Heart left ventricle (tissue), 13 donors: Measurements from ENCODE around the gene GRAMD4.

Experiments
- POLR2A ChIP-seq, 2 donors: fragments of 450-650 bp; IDR thresholded peaks; one replicate each; pipeline ENCODE4 v1.6.1; 2017; ENCODE audit warnings: antibody characterized with exemption in 2 of 2, mild to moderate bottlenecking in 2 of 2, moderate library complexity in 2 of 2
- TF ChIP-seq, protein P1 (sequence below), 12 donors: fragments of 200-600 bp; sonication (generic) in 4 of 12; IDR thresholded peaks; one replicate each; pipeline versions ENCODE4 v1.5.0 to v1.8.0; 2018 to 2022; ENCODE audit warnings: antibody characterized with exemption in 12 of 12, mild to moderate bottlenecking in 5 of 12
- donor health status: ischemic (EF 13 %, LVEDD 7.1; RV severe dilation, severe dysfunction).
- donor health status: DM: no; HTN: yes; CAD: no.
- donor health status: DM: no; HTN: no; CAD: no.
- donor health status: ischemic (EF 25% LVEDD 6.9; RV normal size, moderate dysfunction).
- donor health status: ischemic (EF 25% LVEDD 5.7; RV mildly dilated, moderate dysfunction).
- donor health status: ischemic (EF 35%, LVEDD 5.7; RV mildly dilated, moderate dysfunction).
- donor health status: nonischemic (EF 11% LVEDD 7.7; RV severe dilation, severe dysfunction).
- donor health status: DM: yes; HTN: yes; CAD: no.
- donor health status: PGD.
- donor health status: ischemic (EF 29% LVEDD 5.4; RV normal size, mild dysfunction).
- donor health status: nonischemic (EF 23%, LVEDD 6.1; RV moderate dilation, normal function).

DNA sequence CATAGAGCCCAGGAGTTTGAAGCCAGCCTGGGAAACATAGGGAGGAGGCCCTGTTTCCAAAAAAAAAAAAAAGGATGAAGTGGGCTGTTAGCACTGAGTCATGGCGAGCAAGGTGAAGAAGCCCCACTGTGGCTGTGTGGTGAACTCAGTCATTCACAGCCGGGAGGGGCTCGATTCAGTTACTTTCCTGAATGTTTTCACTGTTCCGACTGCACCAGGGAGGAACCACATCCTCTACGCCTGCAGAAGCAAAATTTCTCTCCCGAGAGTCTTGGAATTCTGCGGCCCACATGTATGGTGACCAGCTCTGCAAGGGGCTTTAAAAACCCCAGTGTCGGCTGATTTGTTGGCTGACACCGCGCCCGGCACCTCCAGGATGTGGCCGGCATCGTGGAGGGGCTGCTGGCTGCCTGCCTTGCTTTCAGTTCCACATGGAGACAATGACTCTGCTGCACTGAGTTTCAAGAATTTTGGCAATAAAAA lies 27.8 kb upstream of the GRAMD4 start:
- TF ChIP-seq, protein P1, sequence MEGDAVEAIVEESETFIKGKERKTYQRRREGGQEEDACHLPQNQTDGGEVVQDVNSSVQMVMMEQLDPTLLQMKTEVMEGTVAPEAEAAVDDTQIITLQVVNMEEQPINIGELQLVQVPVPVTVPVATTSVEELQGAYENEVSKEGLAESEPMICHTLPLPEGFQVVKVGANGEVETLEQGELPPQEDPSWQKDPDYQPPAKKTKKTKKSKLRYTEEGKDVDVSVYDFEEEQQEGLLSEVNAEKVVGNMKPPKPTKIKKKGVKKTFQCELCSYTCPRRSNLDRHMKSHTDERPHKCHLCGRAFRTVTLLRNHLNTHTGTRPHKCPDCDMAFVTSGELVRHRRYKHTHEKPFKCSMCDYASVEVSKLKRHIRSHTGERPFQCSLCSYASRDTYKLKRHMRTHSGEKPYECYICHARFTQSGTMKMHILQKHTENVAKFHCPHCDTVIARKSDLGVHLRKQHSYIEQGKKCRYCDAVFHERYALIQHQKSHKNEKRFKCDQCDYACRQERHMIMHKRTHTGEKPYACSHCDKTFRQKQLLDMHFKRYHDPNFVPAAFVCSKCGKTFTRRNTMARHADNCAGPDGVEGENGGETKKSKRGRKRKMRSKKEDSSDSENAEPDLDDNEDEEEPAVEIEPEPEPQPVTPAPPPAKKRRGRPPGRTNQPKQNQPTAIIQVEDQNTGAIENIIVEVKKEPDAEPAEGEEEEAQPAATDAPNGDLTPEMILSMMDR (IDR thresholded peaks at IDR 0.05), result no peak
- no peak for TF ChIP-seq POLR2A (IDR thresholded peaks at IDR 0.05)
